Psoas muscle (tissue), 8 donors: ENCODE data around the gene ANXA4. TPM values are rescaled to one million over a fixed set of nuclear protein-coding genes. Genes with fewer than 3 reads are reported as not detected.
"Not testable (repeated sequence)": the region's sequence is repeated elsewhere in the genome, so short reads cannot be mapped to it uniquely, and the experiment has no call there.

ENCODE experiments used
- ATAC-seq, 4 donors: fragments of 200-7000 bp; cut with Tn5 transposase; one replicate each; pipeline ENCODE4 v1.9.1; 2020; ENCODE audit warnings: moderate library complexity in 3 of 4, mild to moderate bottlenecking in 2 of 4
- DNase-seq, 2 donors: peaks; one replicate each; pipeline ENCODE4 v3.0.0-alpha.2; 2020
- H3K27ac ChIP-seq: fragments of 200-600 bp; one replicate; pipeline ENCODE4 v1.8.0; 2022
- H3K27me3 ChIP-seq, 3 donors: fragments of 200-600 bp in 1 of 3; one replicate each; pipeline versions ENCODE4 v1.6.1 to v1.8.0; 2013 to 2022; ENCODE audit warnings: low read length in 2 of 3, mild to moderate bottlenecking in 2 of 3, moderate library complexity in 1 of 3; ENCODE audit not compliant: insufficient read depth in 3 of 3
- H3K36me3 ChIP-seq, 2 donors: fragments of 200-600 bp in 1 of 2; one replicate each; pipeline versions ENCODE4 v1.6.1 to v1.8.0; 2013 to 2022; ENCODE audit warnings: low read depth in 1 of 2, mild to moderate bottlenecking in 1 of 2, moderate library complexity in 1 of 2; ENCODE audit not compliant: insufficient read depth in 1 of 2
- H3K4me1 ChIP-seq: fragments of 200-600 bp; one replicate; pipeline ENCODE4 v1.8.0; 2022
- H3K4me3 ChIP-seq: fragments of 200-600 bp; one replicate; pipeline ENCODE4 v1.8.0; 2022; ENCODE audit warnings: mild to moderate bottlenecking
- H3K9me3 ChIP-seq: fragments of 200-600 bp; one replicate; pipeline ENCODE4 v1.8.0; 2022
- CTCF ChIP-seq: fragments of 200-600 bp; IDR thresholded peaks from one replicate; pipeline ENCODE4 v1.8.0; 2022; ENCODE audit warnings: antibody characterized with exemption
- WGBS, 3 donors: extraction: QIAGEN DNeasy Blood & Tissue Kit; methylation state at CpG; one replicate each; pipeline versions ENCODE4 v1.1.6 to v1.1.7; 2013; 5-methylcytosine and 5-hydroxymethylcytosine counted together
- intact Hi-C, 2 donors: fragments of 100-400 bp; cut with DNase I; formaldehyde crosslinking; loops; one replicate each; pipeline versions ENCODE4 v1.11.0 to v1.14.2; 2022
- polyA plus RNA-seq, 3 donors: library from polyadenylated mRNA; stranded (reverse); fragments of 200-250 nt; gene quantifications; one replicate each; pipeline ENCODE4 v1.2.3, GENCODE V29; 2013
- total RNA-seq, 4 donors: library from RNA; stranded (reverse); fragmentation: NEBNext Ultra II Directional in 2 of 4; extraction: Animal tissue kit (Norgen Biotek cat#: 25700) in 2 of 4; gene quantifications; one replicate each; pipeline versions ENCODE4 v1.2.1 to v1.2.4, GENCODE V29; 2021 to 2023
- donor health status: healthy with polysubstance abuse.
- donor health status: DM: no; HTN: no; CAD: no; lungs with moderate emphysema.
- donor health status: Bipolar disorder and iron deficiency.
- donor health status: healthy.
- donor health status: DM: yes; HTN: yes; CAD: no.
- donor health status: DM: no; HTN: no; CAD: no.
- donor health status: DM: no; HTN: no; CAD: no.
- donor health status: DM: yes; HTN: yes; CAD: no.

Gene ANXA4
- total and polyA plus RNA-seq, 7 donors: 13.2 to 29.0 (median 19.4) TPM

- WGBS, 3 donors: 2% methylated on average over 43 to 45 of the region's 45 CpGs
- no peak for TF ChIP-seq CTCF
- Histone ChIP-seq H3K9me3 (no peaks in the 10 kb centered on the region), H3K27me3 (no peaks in the 10 kb centered on the region), H3K4me1 (peaks cover 29% of the 10 kb centered on the region), H3K4me3 (peak overlapping the region; percentile 98), H3K36me3 (peaks cover 0 to 4% of the 10 kb centered on the region in 2 donors), H3K27ac (peak overlapping the region; percentile 98)
- DNase-seq: peak; percentile 30 to 65
- ATAC-seq: peak; percentile 9 to 28 (median 12)
- intact Hi-C loops: no loop called here
Observed at GRCh38 chr2:69830045-69830905, 88.3 kb downstream of the ANXA4 start.

- H3K9me3 ChIP-seq, DNase-seq, ATAC-seq, H3K27ac ChIP-seq, intact Hi-C loops, H3K27me3 ChIP-seq, H3K36me3 ChIP-seq: not testable (repeated sequence)
- peak overlapping the region; percentile 98 for H3K4me3 ChIP-seq
- 75 to 85% (median 76%) methylated on average over 13 of the region's 13 CpGs for WGBS, 3 donors
- H3K4me1 ChIP-seq: peaks cover 29% of the 10 kb centered on the region
Observed at GRCh38 chr2:69830906-69831241, 88.9 kb downstream of the ANXA4 start.

DNA sequence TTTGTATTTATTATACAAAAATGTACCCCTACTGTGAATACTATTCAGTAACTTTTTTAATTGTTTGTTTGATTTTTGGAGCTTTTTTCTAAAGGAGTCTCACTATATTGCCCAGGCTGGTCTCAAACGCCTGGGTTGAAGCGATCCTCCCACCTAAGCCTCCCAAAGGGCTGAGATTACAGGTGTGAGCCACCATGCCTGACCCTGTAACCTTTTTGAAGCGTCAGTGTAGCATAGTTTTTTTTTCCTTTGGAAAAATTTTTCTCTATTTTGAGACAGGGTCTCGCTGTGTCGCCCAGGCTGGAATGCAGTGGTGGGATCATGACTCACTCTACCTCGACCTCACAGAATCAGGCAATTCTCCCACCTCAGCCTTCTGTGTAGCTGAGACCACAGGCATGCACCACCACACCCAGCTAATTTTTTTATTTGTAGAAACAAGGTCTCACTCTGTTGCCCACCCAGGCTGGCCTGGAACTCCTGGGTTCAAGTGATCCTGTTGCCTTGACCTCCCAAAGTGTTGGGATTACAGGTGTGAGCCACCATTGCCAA lies 89.5 kb downstream of the ANXA4 start:
- no peak for DNase-seq
- Histone ChIP-seq H3K4me1 (peaks cover 29% of the 10 kb centered on the region), H3K4me3 (peak overlapping the region; percentile 98), H3K27ac (no peak overlapping the region), H3K27me3 (no peaks in the 10 kb centered on the region), H3K36me3 (no peaks in the 10 kb centered on the region), H3K9me3 (no peaks in the 10 kb centered on the region)
- no peak for ATAC-seq
- WGBS, 3 donors: 93% methylated on average over 6 of the region's 6 CpGs
- TF ChIP-seq CTCF: no peak
- intact Hi-C loops: no loop called here

GRCh38 chr2:69833752-69834151 lies 91.8 kb downstream of the ANXA4 start:
- no peaks in the 10 kb centered on the region for H3K9me3 ChIP-seq
- no peak overlapping the region for H3K27ac ChIP-seq
- no peaks in the 10 kb centered on the region for H3K36me3 ChIP-seq
- peaks cover 24% of the 10 kb centered on the region for H3K4me1 ChIP-seq
- no peaks in the 10 kb centered on the region for H3K27me3 ChIP-seq
- ATAC-seq: no peak
- intact Hi-C loops: no loop called here
- 91 to 93% (median 93%) methylated on average over 3 of the region's 3 CpGs for WGBS, 3 donors
- H3K4me3 ChIP-seq: no peak overlapping the region
- no peak for DNase-seq
- TF ChIP-seq CTCF: no peak

GRCh38 chr2:69835666-69836065 lies 93.7 kb downstream of the ANXA4 start:
- DNase-seq (no peak), ATAC-seq (no peak)
- no peak for TF ChIP-seq CTCF
- Histone ChIP-seq H3K4me3 (no peak overlapping the region), H3K36me3 (peaks cover 0 to 12% of the 10 kb centered on the region in 2 donors), H3K27ac (no peak overlapping the region), H3K9me3 (no peaks in the 10 kb centered on the region), H3K27me3 (no peaks in the 10 kb centered on the region), H3K4me1 (peaks cover 19% of the 10 kb centered on the region)
- intact Hi-C loops: no loop called here
- WGBS, 3 donors: 74 to 76% (median 75%) methylated on average over 2 of the region's 2 CpGs
